B cell (primary cell): ENCODE measurements around the gene TSGA10. TPM values are rescaled to one million over a fixed set of nuclear protein-coding genes. Genes with fewer than 3 reads are reported as not detected.

ENCODE experiments used
- ATAC-seq: fragments of 200-7000 bp; cut with Tn5 transposase; one replicate; pipeline ENCODE4 v1.10.0; 2021; ENCODE audit warnings: low read depth, mild to moderate bottlenecking, moderate number of reproducible peaks, moderate library complexity
- CTCF ChIA-PET: fragments of 350-600 bp; sonication (Branson Sonifier 250); formaldehyde crosslinking; loops from one replicate; lab custom pipeline; 2021; ENCODE audit warnings: antibody characterized with exemption, inconsistent platforms; lab: Charles Lee
- POLR2A ChIA-PET: fragments of 350-600 bp; sonication (Branson Sonifier 250); formaldehyde crosslinking; loops from one replicate; lab custom pipeline; 2021; ENCODE audit warnings: antibody characterized with exemption; lab: Charles Lee
- DNase-seq: peaks from one replicate; pipeline ENCODE4 v3.0.0; 2013
- H2AFZ ChIP-seq: 2 replicates; pipeline ENCODE4 v1.6.1; 2012; ENCODE audit warnings: mild to moderate bottlenecking, low read depth, low read length; ENCODE audit not compliant: insufficient read depth, poor library complexity, severe bottlenecking
- H3K27ac ChIP-seq, 2 donors: 1 replicate in 1 of 2; 2 replicates in 1 of 2; pipeline ENCODE4 v1.5.1; 2012 to 2013; ENCODE audit warnings: low read length in 2 of 2, mild to moderate bottlenecking in 2 of 2, moderate library complexity in 1 of 2
- H3K27me3 ChIP-seq, 4 experiments: fragments of 200-600 bp in 1 of 4; sonication (generic) in 1 of 4; replicated peaks in 1 of 4; 1 replicate in 2 of 4; 2 replicates in 2 of 4; pipeline versions ENCODE4 v1.6.1 to v1.7.0; 2013 to 2016; ENCODE audit warnings: low read length in 3 of 4, mild to moderate bottlenecking in 2 of 4, mixed read lengths in 1 of 4, moderate library complexity in 1 of 4; ENCODE audit not compliant: insufficient read depth in 4 of 4, control insufficient read depth in 3 of 4; ENCODE audit errors: control extremely low read depth in 1 of 4
- H3K36me3 ChIP-seq, 2 experiments: replicated peaks in 1 of 2; 1 replicate in 1 of 2; 2 replicates in 1 of 2; pipeline versions ENCODE4 v1.6.1 to v1.7.1; 2013; ENCODE audit warnings: low read length in 1 of 2; ENCODE audit not compliant: insufficient read depth in 2 of 2, control insufficient read depth in 1 of 2; ENCODE audit errors: control extremely low read depth in 1 of 2, extremely low read depth in 1 of 2
- H3K4me1 ChIP-seq, 2 donors: fragments of 200-600 bp in 1 of 2; sonication (generic) in 1 of 2; 1 replicate in 1 of 2; 2 replicates in 1 of 2; pipeline versions ENCODE4 v1.5.1 to v1.6.1; 2013 to 2017; ENCODE audit warnings: low read length in 2 of 2; ENCODE audit not compliant: control insufficient read depth in 2 of 2, insufficient read depth in 2 of 2
- H3K4me2 ChIP-seq: replicated peaks from 2 replicates; pipeline ENCODE3; 2012; ENCODE audit warnings: mild to moderate bottlenecking, low read depth, low read length; ENCODE audit not compliant: poor library complexity, severe bottlenecking
- H3K4me3 ChIP-seq, 5 experiments: fragments of 200-600 bp in 1 of 5; sonication (generic) in 1 of 5; 1 replicate in 3 of 5; 2 replicates in 2 of 5; pipeline versions ENCODE4 v1.5.1 to v1.7.0; 2011 to 2016; ENCODE audit warnings: low read length in 4 of 5, mild to moderate bottlenecking in 4 of 5, low read depth in 2 of 5, control low read depth in 1 of 5, moderate library complexity in 1 of 5; ENCODE audit not compliant: insufficient read depth in 1 of 5; ENCODE audit errors: control extremely low read depth in 1 of 5, extremely low read depth in 1 of 5
- H3K79me2 ChIP-seq: fragments of 200-600 bp; sonication (generic); one replicate; pipeline ENCODE4 v1.6.0; 2016; ENCODE audit warnings: low read length; ENCODE audit not compliant: control insufficient read depth, insufficient read depth
- H3K9ac ChIP-seq: fragments of 200-600 bp; sonication (generic); 2 replicates; pipeline ENCODE4 v1.6.1; 2017; ENCODE audit warnings: mild to moderate bottlenecking, low read length, moderate library complexity
- H3K9me3 ChIP-seq, 3 donors: one replicate each; pipeline versions ENCODE4 v1.6.1 to v1.7.1; 2013; ENCODE audit warnings: low read length in 2 of 3; ENCODE audit not compliant: control insufficient read depth in 2 of 3, insufficient read depth in 1 of 3; ENCODE audit errors: control extremely low read depth in 1 of 3
- H4K20me1 ChIP-seq: 2 replicates; pipeline ENCODE4 v1.6.0; 2012; ENCODE audit warnings: mild to moderate bottlenecking, low read length; ENCODE audit not compliant: insufficient read depth, control insufficient read depth, poor library complexity, severe bottlenecking
- H3K27ac Mint-ChIP-seq: one replicate; pipeline ENCODE4 v1.8.0; 2021; ENCODE audit warnings: mixed read lengths
- H3K27me3 Mint-ChIP-seq: one replicate; pipeline ENCODE4 v1.8.0; 2021; ENCODE audit warnings: mixed read lengths
- H3K4me1 Mint-ChIP-seq: one replicate; pipeline ENCODE4 v1.8.0; 2021; ENCODE audit warnings: mixed read lengths
- H3K4me3 Mint-ChIP-seq: one replicate; pipeline ENCODE4 v1.8.0; 2021; ENCODE audit warnings: mixed read lengths
- H3K9me3 Mint-ChIP-seq: one replicate; pipeline ENCODE4 v1.8.0; 2022; ENCODE audit warnings: mixed read lengths; ENCODE audit not compliant: insufficient read depth
- CTCF ChIP-seq: fragments of 200-600 bp; IDR thresholded peaks from one replicate; pipeline ENCODE4 v1.8.0; 2022; ENCODE audit warnings: antibody characterized with exemption, mild to moderate bottlenecking
- EZH2 ChIP-seq: IDR thresholded peaks from 2 replicates; pipeline ENCODE4 v1.6.1; 2012; ENCODE audit warnings: borderline replicate concordance, low read depth, mild to moderate bottlenecking, moderate library complexity, low read length; ENCODE audit not compliant: insufficient read depth, poor library complexity, severe bottlenecking
- WGBS: methylation state at CpG from one replicate; pipeline ENCODE4 v1.1.5; 2013; ENCODE audit warnings: missing lambda C conversion rate; ENCODE audit not compliant: insufficient coverage; 5-methylcytosine and 5-hydroxymethylcytosine counted together
- intact Hi-C: fragments of 100-400 bp; cut with micrococcal nuclease; formaldehyde crosslinking; loops from one replicate; pipeline ENCODE4 v1.10.0; 2022
- polyA plus RNA-seq: library from polyadenylated mRNA; depleted of rRNA; stranded (reverse); fragments of >200 nt; gene quantifications from 2 replicates; pipeline ENCODE4 v1.2.3, GENCODE V29; 2012
- total RNA-seq, 2 donors: library from RNA; stranded (reverse); fragments of 120-200 nt in 1 of 2; gene quantifications; 1 replicate in 1 of 2; 2 replicates in 1 of 2; pipeline versions ENCODE4 v1.2.3 to v1.2.4, GENCODE V29; 2013 to 2022

Gene TSGA10
- total and polyA plus RNA-seq, 2 donors (not counting 1 experiment from before 2014, with no cell fraction given), result 4.6 to 39.6 TPM

DNA sequence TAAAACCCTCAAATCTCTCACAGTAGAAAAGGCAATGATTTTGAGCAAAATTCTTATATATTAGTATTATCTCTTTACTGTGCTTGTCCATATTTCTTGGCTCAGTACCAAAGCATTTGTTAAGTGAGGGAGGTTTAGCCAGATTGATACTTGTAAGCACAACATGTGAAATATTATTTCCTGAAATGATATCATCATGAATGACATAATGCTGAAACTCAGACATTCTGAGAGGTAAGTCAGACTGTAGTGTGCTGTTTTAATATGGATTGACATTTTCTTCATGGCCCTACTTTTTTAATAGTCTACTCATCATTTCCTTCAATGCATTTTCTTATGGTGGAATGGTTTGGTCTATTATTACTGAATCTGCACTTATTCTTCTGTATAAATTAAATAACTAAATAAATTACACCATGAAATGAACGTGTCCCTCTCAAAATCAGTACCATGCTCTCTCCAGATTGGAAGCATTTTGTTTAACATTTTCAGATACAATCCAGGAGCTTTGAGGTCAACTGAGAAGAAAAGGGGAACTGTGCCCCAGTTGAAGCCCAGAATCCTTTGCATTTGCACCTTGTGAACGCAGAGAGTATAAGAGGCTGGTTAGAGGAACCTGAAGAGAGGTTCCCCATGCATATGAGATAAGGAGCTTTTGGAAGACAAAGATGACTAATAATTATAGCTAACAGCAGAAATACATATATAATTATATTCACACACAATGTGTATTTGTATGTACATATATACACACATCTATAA lies 168.7 kb downstream of the TSGA10 start:
- no peak overlapping the region for H2AFZ ChIP-seq
- no peak overlapping the region for H3K27ac Mint-ChIP-seq
- no peaks in the 10 kb centered on the region for H3K9me3 ChIP-seq
- no peak for TF ChIP-seq CTCF
- no peak for TF ChIP-seq EZH2
- H3K9me3 Mint-ChIP-seq, result no peaks in the 10 kb centered on the region
- no peaks in the 10 kb centered on the region for H3K4me1 Mint-ChIP-seq
- no peak overlapping the region for H3K27ac ChIP-seq
- ChIA-PET CTCF (no interaction called here), POLR2A (no interaction called here)
- no peaks in the 10 kb centered on the region for H3K4me1 ChIP-seq
- no peak overlapping the region for H3K4me3 ChIP-seq
- no peak overlapping the region for H3K9ac ChIP-seq
- H3K4me2 ChIP-seq, result no peak overlapping the region
- no peaks in the 10 kb centered on the region for H3K36me3 ChIP-seq
- DNase-seq (no peak), ATAC-seq (no peak)
- H3K79me2 ChIP-seq, result no peaks in the 10 kb centered on the region
- WGBS, result no CpG with 5 or more reads among the region's 2 CpGs
- intact Hi-C loops, result no loop called here
- no peaks in the 10 kb centered on the region for H3K27me3 ChIP-seq
- no peak overlapping the region for H3K4me3 Mint-ChIP-seq
- H4K20me1 ChIP-seq, result no peaks in the 10 kb centered on the region
- H3K27me3 Mint-ChIP-seq, result no peaks in the 10 kb centered on the region

GRCh38 chr2:98975611-98976010 lies 179.1 kb downstream of the TSGA10 start:
- Mint-ChIP-seq H3K4me1 (no peaks in the 10 kb centered on the region), H3K9me3 (peaks cover 10% of the 10 kb centered on the region), H3K27ac (no peak overlapping the region), H3K27me3 (peaks cover 26% of the 10 kb centered on the region), H3K4me3 (no peak overlapping the region)
- Histone ChIP-seq H3K27ac (no peak overlapping the region), H3K36me3 (no peaks in the 10 kb centered on the region), H3K4me3 (no peak overlapping the region), H3K4me2 (no peak overlapping the region), H3K79me2 (no peaks in the 10 kb centered on the region), H4K20me1 (no peaks in the 10 kb centered on the region), H3K9me3 (peaks cover 9 to 23% (median 13%) of the 10 kb centered on the region in 3 donors), H3K4me1 (no peaks in the 10 kb centered on the region), H3K27me3 (peaks cover 0 to 7% (median 2%) of the 10 kb centered on the region in 4 experiments), H3K9ac (no peak overlapping the region), H2AFZ (no peak overlapping the region)
- no peak for DNase-seq
- WGBS, result no CpG with 5 or more reads among the region's 2 CpGs
- intact Hi-C loops, result no loop called here
- CTCF ChIA-PET, result no interaction called here
- no peak for ATAC-seq
- TF ChIP-seq CTCF, result no peak
- no peak for TF ChIP-seq EZH2
- POLR2A ChIA-PET, result no interaction called here
